Hematopoietic multipotent progenitor cell treated with erythropoietin and hydrocortisone succinate and interleukin-3 and kit ligand, for 17 days (in vitro differentiated cells): ENCODE measurements around the gene CLN6.
"Not testable (repeated sequence)": the region's sequence is repeated elsewhere in the genome, so short reads cannot be mapped to it uniquely, and the experiment has no call there.

Experiments
- DNase-seq: peaks from one replicate; pipeline ENCODE4 v3.0.0-alpha.2; 2015; ENCODE audit warnings: low spot score

The CLN6 gene

DNA sequence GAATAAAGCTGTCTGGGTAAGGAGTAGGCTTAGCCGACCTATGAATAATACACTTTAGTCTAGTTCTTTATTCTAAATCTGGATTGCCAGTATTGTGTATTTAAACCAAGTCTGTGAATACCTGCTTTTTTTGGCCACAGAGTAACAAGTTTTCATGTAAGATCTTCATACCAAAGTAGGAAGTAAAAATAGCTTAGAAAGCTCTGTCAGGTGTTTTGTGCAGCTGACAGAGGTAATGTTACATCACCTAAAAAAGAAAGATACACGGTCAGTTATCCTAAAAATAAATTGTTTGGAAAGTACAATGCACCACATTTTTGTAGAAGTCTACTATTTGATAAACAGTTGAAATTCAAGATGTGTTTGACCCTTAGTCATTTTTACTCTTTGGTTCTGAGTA lies 40.9 kb downstream of the CLN6 start:
- no peak for DNase-seq

DNA sequence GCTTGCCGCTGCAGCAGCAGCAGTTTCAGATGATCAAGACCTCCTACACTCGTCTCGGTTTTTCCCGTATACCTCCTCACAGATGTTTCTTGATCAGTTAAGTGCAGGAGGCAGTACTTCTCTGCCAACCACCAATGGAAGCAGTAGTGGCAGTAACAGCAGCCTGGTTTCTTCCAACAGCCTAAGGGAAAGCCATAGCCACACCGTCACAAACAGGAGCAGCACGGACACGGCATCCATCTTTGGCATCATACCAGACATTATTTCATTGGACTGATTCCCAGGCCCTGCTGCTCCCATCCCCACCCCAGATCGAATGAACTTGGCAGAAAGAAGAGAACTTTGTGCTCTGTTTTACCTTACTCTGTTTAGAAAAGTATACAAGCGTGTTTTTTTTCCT lies 42.0 kb downstream of the CLN6 start:
- DNase-seq = no peak

DNA sequence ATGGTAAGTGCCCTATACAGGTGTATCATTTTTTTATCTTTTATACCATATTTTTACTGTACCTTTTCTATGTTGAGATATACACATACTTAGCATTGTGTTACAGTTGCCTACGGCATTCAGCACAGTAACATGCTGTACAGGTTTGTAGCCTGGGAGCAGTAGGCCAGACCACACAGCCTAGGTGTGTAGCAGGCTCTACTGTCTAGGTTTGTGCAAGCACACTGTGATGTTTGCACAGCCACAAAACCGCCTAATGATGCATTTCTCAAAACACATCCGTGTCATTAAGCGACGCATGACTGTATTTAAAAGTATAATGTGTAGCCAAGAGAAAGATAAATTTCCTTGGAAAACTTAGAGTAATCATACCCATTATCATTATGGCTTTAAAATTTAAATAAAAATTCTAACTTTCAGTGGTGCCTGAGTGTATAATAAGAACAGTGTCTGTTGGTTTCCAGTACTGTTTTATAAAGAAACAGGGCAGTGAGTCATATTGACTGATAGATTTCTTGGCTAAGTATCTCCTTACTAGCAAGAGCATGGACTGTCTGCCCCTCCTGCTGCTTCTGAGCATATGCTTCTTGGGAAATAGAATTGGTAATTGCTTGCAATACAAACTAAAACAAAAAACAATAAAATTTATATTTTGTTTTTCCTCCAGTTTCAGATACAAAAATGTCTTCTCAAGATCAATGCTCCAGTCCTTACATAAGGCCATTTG lies 42.7 kb downstream of the CLN6 start:
- no peak for DNase-seq

DNA sequence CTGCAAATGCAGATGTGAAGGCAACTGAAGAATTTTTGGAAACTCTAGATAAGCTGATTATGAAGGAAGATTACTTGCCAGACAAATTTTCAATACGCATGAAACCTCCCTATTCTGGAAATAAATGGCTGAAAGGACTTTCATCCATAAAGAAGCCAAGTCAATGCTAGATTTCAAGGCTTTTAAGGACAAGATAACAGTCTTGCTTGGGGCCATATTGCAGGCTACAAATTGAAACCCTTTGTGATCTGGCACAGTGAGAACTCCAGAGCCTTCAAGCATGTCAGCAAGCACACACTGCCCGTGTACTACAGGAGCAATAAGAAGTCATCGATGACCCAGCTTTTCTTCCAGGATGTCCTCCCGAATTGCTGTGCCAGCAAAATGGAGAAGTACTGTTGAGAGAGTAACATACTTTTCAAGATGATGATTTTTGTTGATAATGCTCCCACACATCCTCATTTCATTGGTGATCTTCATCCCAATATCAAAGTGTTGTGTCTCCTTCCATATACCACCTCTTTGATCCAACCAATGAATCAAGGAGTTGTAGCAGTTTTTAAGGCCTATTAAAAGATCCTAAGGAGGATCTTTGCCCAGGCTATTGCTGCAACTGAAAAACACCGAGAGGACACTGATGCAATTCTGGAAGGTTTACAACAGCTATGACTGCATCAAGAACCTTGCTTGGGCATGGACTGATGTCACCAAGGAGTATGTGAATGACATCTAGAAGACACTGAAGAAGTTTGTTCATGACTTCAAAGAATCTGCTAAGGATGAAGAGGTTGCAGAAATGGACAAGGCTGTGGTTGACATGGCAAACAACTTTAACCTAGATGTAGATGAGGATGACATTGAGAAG lies 44.7 kb downstream of the CLN6 start:
- no peak for DNase-seq

DNA sequence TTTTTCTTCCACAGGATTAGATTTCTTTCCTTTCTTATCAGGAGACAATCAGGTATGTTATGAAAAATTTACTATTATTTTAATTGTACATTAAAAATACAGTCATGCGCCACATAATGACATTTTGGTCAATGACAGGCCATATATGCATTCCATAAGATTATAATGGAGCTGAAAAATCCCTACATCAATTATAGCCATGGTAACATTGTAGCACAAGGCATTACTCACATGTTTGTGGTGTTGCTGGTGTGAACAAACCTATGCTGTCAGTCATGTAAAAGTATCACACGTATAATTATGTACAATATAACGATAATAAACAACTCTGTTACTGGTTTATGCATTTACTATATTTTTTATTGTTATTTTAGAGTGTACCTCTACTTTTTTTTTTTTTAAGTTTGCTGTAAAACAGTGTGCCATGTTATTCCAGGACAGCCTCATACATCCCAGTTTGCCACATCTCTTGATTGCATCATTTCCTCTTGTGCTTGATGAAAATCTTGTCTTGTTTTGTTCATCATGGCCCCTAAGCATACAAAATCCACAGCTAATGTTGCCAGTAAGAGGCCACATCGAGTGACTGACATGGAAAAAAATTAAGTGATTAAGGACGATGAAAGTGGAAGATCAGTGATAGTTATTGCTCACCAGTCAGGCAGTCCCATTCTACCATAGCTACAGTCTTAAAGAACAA lies 45.8 kb downstream of the CLN6 start:
- DNase-seq = no peak

DNA sequence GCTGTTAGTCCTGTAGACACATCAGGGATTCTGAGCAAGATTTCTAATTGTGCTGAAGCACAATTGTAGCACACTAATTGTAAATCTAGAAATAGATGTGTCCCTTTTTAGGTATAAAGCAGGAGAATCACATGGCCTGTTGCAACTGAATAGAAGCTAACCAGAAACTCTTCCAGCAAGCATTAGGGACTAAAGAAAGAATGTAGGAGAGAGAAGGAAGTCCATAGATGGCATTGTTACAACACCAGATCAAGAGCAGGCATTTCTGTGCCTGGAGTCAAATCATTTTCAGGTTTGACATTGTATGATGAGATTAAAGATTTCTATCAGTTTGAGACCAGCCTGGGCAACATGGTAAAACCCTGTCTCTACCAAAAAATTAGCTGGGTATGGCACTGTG lies 51.8 kb downstream of the CLN6 start:
- DNase-seq = no peak

DNA sequence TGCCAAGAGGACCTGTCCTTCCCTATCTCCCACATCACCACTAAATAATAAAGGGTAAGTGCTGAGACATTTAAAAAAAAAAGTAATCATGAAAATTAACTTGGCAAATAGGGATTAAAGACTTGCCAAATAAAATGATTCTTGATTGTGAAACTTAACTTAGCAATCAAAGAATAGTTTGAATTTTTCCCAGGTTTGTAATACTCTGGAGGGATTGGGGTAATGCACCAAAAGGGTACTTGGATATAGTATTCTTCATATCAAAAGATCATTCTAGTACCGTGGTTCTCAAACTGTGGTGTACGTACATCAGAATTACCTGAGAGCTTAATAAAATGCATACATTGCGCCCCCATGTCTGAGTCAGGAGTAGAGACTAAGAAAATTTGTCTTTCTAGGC lies 52.9 kb downstream of the CLN6 start:
- DNase-seq = no peak

DNA sequence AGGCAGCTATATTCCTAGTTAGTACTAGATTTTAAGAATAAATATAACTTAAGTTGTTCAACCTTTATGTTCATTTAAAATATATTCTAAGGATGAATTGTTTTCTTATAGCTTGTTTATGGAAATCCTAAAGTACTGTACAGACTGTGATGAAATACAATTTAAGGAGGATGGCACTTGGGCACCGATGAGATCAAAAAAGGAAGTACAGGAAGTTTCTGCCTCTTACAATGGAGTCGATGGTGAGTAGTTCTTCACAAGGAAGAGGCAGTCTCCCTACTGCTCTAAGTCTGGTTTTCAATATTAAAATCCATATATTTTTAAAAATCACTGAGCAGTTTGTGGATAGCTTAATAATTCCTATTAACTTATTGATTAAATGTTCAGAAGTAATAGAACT lies 54.0 kb downstream of the CLN6 start:
- no peak for DNase-seq

DNA sequence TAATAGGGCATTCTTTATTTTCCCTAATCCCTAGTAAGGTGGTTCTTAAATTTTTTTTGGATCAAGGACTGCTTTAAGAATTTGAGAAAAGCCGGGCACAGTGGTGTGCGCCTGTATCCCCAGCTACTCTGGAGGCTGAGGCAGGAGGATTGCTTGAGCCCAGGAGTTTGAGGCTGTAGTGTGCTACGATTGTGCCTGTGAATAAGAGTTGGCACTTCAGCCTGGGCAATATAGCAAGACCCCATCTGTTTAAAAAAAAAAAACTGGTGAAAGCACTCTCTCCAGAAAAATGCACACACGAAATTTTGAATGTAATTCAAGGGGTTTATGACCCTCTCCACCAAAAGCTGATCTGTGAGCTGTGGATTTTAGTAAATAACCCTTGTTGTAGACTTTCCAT lies 56.4 kb downstream of the CLN6 start:
- DNase-seq = no peak

DNA sequence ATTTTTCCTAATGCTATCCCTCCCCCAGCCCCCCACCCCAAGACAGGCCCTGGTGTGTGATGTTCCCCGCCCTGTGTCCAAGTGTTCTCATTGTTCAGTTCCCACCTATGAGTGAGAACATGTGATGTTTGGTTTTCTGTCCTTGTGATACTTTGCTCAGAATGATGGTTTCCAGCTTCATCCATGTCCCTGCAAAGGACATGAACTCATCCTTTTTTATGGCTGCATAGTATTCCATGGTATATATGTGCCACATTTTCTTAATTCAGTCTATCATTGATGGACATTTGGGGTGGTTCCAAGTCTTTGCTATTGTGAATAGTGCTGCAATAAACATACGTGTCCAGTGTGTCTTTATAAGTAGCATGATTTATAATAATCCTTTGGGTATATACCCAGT lies 57.5 kb downstream of the CLN6 start:
- not testable (repeated sequence) for DNase-seq

DNA sequence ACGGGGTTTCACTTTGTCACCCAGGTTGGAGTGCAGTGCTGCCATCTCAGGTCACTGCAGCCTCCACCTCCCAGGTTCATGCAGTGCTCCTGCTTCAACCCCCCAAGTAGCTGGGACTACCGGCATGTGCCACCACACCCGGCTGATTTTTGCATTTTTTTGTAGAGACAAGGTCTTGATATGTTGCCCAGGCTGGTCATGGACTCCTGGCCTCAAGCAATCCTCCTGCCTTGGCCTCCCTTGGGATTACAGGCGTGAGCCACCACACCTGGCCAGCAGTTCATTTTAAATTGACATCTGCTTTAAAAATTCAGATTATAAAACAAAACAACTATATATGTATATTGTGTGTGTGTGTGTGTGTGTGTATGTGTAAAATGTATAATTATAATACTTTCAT lies 62.7 kb downstream of the CLN6 start:
- no peak for DNase-seq

DNA sequence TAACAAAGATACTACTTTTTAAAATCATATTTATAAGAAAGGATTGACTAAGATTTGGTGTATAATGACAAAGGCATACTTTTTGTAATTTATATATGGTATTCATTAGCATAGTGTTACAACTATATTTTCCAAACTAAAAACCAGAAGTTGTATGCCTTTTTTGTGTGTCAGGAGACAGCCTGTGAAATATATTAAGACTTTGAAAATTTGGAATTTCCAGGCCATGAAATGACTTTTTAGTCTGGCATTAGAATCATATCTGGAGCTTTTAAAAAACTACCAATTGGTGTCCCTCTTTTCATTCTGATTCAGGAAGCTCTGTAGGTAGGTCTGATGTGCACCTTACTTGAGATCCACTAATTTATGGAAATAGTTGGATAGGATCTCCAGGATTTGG lies 66.3 kb downstream of the CLN6 start:
- DNase-seq = no peak

DNA sequence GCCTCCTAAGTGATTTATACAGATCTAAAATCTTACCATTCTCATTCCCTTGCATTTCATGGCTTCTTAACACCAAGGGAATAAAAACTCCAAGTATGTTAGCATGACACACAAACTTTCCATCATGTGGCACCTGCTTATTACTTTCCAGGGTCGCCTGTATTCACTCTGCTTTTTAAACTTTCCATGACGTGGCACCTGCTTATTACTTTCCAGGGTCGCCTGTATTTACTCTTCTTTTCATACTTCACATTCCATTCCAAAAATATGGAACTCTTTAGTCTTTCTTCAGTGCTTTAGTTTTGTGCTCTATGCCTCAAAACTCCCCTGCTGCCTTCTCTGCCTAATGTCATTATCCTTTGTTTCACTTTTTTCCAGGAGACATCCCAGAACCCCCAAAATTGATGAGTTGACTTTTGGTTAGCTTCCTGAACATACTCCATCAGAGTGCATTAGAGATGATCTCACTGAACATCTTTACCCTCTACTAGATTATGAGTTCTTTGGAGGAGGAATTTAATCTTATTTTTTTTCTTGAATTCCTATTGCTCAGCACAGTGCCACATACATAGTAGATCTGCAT lies 71.4 kb downstream of the CLN6 start:
- DNase-seq = no peak

DNA sequence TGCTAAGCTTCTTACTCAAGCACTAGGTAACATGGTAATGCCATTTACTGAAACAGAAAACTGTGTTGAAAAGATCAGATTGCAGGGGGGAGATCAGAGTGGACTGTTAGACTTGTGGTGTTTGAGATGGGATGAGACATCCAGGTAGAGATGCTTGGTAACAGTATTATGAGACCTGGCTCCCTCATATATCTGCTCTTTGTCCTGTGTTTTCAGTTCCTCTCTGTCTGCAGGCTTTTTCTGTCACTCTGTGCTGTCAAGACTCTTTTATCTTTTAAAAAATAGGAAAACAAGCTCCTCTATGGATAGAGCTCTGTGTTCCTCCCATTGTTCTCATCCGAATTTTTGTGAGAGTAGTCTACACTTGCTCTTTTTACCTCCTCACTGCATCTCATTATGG lies 72.5 kb downstream of the CLN6 start:
- DNase-seq = no peak
